ENCODE data around the gene DPP6.

- TF ChIP-seq POLR2A (IDR thresholded peaks at IDR 0.05), result no peak
- no peak for TF ChIP-seq CTCF (IDR thresholded peaks at IDR 0.05)
- no peak for TF ChIP-seq EP300 (IDR thresholded peaks at IDR 0.05)
These were observed 190.5 kb downstream of the DPP6 start for GRCh38 chr7:154242709-154243108.

Data from tibial nerve (tissue), 4 donors.